ENCODE measurements around the gene NFE2L2. TPM values are rescaled to one million over a fixed set of nuclear protein-coding genes. Genes with fewer than 3 reads are reported as not detected.

Gene NFE2L2

DNA sequence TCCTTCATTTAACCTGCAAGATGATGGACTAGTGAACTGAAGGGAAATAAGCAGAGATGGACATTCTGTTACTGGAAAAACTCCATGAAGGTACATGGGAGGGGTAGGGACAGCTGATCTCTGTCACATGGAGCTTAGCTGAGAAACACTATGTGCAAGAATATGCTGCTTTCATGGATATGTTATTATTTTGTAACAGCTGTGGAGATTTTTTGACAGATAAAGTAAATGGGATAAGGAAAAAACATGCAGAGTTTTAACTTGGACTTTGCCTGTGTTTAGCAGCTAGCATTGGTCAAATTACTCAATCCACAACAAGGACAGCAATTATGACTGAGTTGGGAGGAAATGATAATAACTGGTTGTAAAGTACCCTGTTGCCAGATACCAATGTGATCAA, 80.7 kb downstream of the NFE2L2 start:
- H3K27me3 ChIP-seq (ENCODE audit: insufficient read depth, low read length, poor library complexity), result no peaks in the 10 kb centered on the region
- no peak overlapping the region for H3K23ac ChIP-seq (ENCODE audit: low read length)
- no peak overlapping the region for H3K9ac ChIP-seq (ENCODE audit: low read length)
- H3K79me1 ChIP-seq (ENCODE audit: low read length), result no peaks in the 10 kb centered on the region
- no peak overlapping the region for H3K4me2 ChIP-seq (ENCODE audit: low read length)
- H3K27ac ChIP-seq (ENCODE audit: low read depth, low read length), result no peak overlapping the region
- DNase-seq, result no peak
- H3K4me1 ChIP-seq (ENCODE audit: control insufficient read depth, low read depth, low read length), result peaks cover 5% of the 10 kb centered on the region
- no peak overlapping the region for H4K5ac ChIP-seq (ENCODE audit: low read length)
- no peak overlapping the region for H3K4ac ChIP-seq (ENCODE audit: low read depth, low read length)
- H3K56ac ChIP-seq (ENCODE audit: low read length), result no peak overlapping the region
- H3K36me3 ChIP-seq (ENCODE audit: control insufficient read depth, insufficient read depth, low read length), result no peaks in the 10 kb centered on the region
- H2BK120ac ChIP-seq (ENCODE audit: low read depth, low read length), result no peak overlapping the region
- H3K4me3 ChIP-seq (ENCODE audit: low read length), result no peak overlapping the region
- no peak overlapping the region for H3K18ac ChIP-seq (ENCODE audit: low read length)
- H3K79me2 ChIP-seq (ENCODE audit: control insufficient read depth, insufficient read depth, low read length), result no peaks in the 10 kb centered on the region
- no peak overlapping the region for H2BK15ac ChIP-seq (replicated peaks; ENCODE audit: low read depth)
- no peak overlapping the region for H4K8ac ChIP-seq (ENCODE audit: low read depth, low read length)
- no peak overlapping the region for H2AK5ac ChIP-seq (ENCODE audit: low read length)
- H2BK5ac ChIP-seq (ENCODE audit: low read length), result no peak overlapping the region

Small RNA genes within 50 kb of the gene (small RNA-seq; reads per million reads assigned to genes)
- gene MIR3128 (ENCODE audit: insufficient read depth) (1.4 reads per million), gene MIR6512 (ENCODE audit: insufficient read depth) (not detected), gene RF00019 (ENCODE audit: insufficient read depth) (not detected)

Measured in mesendoderm (in vitro differentiated cells).